Kidney capillary endothelial cell (primary cell): ENCODE data around the gene PON2.
"Not testable (repeated sequence)": the region's sequence is repeated elsewhere in the genome, so short reads cannot be mapped to it uniquely, and the experiment has no call there.

Experiments
- DNase-seq: peaks from one replicate; pipeline ENCODE4 v3.0.0-alpha.2; 2018; ENCODE audit warnings: low spot score

Gene PON2

DNA sequence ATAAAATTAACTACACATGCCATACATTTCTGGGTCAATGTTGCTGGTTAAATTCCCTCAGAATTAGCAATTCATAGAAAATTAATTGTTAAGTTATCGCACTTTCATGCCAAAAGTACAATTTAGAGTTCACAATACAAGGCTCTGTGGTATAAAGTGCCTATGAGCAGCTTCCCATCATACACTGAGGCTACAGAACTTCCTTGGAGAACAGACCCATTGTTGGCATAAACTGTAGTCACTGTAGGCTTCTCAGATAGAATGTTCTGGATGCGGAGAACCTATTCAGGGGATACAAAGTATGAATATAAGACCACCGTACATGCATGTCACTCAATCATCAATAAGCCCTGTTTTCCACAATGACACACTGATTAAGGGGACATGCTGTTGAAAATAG, 29.6 kb downstream of the PON2 start:
- DNase-seq = no peak

DNA sequence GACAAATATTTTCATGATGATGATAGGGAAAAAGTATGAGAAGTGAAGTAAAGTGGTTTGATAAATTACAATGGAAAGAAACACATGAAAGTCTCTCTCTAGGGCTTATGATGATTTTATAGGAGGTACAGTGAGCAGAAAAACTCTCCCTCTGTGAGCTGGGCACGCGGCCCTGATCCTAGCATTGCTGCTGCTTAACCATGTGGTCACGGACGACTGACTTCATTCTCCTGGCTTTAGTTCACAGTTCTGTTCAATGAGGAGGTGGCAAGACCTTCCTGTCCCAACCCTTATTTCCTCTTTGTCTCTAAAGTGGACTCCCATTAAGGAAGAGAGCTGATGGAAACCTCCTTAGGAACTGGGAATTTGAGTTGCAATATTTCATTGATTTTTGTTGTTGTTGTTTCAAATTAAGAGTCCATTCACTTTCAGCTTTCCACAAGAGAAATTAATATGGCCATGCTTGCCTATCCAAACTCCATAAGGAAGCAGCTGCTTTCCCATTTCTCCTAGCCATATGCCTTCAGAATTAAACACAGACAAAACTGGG, 30.4 kb downstream of the PON2 start:
- no peak for DNase-seq

DNA sequence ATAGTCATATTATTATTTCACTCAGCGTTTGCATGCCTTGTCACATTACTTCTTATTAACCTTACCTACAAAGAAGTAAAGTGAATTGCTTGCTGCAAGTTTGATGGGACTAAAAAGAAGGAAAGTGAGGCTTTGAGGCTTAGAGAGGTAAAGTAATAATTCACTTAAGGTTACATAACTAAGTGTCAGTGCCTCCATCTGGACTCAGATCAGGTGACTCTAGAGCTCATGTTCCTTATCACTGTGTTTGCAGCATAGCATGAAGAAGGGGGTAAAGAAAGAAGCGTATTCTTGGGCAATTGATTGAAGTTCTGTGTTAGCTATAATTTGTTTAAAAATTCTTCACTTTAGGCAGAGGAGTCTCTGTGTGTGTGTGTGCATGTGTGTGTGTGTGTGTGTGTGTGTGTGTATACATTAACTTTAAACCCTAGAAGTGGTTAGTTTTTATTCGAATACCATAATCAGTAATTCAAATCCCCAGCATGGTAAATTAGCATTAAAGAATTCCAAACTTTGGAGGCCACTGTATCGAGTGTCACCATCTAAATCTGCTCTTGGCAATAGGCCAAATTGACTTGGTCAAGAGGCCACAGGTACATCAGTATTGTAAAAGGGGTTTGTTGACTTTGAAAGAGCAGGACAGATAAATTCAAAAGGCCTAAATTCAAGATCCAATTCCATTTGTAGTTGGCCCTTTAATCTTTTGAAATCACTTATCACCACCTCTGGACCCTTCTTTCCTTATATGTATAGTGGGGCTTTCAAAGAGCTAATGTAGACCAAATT, 36.5 kb downstream of the PON2 start:
- DNase-seq = no peak

DNA sequence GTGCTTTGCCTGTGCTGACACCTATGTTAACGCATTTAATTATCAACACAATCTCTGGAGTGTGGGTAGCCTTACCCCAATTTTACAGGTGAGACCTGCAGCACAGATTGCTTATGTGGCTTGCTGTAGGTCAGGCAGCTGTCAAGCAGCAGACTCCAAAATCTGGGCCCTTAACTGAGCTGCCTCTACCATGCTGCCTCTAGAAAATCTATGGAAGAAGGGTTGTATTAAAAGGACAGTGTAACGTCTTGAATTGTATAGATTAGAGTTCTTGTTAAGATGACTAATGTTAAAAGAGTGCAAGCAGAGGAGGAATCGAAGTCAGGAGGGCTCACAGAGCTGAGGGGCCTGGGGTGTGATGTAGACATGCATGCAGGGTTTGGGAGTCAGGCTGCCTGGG, 37.4 kb downstream of the PON2 start:
- no peak for DNase-seq

DNA sequence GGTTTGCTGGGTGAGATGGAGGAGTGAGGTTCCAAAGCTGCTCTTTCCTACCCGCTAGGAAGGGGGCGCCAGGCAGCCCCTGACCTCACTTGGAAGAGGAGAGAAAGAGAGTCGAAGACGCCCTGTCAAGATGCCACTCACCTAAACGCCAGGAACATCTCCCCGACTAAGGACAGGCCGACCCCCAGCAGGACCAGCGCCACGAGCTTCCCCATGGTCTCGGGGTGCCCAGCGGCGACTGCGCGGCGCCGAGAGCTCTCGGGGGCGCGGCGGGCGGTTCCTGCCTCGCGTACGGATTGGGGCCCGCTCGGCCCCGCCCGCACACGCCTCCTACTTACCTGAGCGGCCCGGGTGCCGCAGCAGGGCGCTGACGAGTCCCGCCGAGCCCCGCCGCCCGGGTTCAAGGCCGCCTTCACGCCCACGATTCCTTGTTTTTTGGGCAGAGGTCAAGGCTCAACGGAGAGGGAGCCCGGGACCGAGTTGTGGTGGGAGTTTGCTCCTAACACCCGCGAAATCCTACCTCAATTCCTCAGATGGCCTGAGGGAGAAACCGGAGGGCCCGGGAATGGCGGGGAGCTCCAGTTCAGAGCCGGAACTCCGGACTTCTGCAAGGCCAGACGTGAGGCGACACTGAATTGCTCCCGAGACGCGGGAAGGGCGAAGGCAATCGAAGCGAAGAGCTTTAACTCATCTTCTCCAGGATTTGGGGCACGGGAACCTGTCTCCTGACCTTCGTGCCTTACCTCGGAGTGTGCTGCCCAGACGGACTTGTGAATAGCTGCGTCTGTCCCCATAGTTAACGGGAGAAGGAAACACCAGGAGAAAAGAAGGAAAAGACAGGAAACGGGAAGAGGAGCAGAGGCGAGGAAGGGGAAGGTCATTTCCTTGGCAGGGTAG, 38.4 kb downstream of the PON2 start, which contains the start of gene PON3:
Gene PON3 (minus strand): TSS at position 240 of the 897 bp plus-strand sequence. CDS start 25 bp downstream, at position 215.
- DNase-seq = no peak

DNA sequence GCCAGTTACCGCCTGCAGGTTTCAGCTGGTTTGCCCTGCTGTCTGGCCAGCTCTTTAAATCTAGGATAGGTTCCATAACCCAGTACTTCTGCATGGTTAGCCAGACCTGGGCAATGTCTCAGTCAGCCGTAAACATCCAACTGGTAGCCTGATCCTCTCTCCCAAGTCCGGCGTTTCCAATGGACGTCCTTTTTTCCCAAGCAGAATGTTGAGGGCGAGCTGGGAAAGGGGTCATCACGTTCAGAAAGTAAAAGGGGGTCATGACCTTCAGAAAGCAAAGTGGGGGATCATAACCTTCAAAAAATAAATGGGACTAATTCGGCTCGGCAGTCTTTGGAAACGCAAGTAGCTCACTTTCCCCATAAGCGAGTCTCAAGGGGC, 39.1 kb downstream of the PON2 start:
- no peak for DNase-seq

DNA sequence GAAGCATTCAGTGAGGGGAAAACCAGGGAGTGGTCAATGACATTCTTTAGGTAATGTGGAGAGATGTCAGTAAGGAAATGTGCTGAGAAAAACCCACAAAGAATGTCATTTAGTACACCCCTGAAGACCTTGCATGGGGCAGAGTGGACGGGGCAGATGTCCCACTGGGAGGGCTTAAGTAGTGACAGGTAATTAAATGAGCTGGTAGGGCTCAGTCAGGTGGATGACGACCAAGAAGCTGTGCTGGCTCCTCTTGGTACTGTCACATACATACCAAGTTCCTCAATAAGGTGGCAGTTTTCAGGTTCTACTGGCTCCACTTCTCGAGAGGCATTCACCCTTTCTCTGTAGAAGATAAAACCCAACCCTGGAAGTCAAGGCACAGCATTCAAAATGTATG, 40.5 kb downstream of the PON2 start:
- no peak for DNase-seq

DNA sequence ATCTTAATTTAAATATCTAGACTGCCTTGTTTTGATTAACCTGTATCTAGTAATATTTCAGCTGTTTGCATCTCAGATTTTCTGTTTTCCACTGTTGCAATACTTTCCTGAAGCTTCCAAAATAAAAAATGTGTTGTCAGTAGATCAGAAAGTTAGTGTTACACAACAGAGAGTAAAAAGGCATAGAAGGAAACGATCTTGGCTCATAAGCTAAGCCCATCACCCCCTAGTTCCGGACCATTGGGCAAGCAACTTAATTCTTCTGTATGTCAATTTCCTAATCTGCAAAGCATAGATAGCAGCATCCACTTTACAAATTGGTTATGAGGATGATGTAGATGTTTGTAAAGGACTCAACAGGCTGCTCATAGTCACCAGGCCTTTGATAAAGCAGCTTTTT, 43.1 kb downstream of the PON2 start:
- no peak for DNase-seq

DNA sequence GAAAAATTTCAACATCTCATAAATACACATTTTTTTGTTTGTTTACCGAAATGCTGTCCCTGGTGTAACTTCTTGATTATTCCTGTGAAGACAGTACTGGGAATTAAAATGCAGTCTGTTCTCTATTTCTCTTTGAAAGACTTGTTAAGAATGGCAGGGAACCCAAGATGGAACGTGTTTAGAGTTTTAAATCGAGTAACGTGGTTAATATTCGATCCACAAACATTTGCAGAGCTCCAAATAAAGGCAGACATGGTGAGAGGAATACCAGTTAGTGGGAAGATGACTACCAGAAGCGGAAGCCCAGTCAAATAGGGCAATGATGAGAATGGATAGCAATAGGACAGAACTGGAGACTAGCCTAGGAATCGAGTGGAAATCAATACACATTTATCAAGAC, 45.3 kb downstream of the PON2 start:
- no peak for DNase-seq

DNA sequence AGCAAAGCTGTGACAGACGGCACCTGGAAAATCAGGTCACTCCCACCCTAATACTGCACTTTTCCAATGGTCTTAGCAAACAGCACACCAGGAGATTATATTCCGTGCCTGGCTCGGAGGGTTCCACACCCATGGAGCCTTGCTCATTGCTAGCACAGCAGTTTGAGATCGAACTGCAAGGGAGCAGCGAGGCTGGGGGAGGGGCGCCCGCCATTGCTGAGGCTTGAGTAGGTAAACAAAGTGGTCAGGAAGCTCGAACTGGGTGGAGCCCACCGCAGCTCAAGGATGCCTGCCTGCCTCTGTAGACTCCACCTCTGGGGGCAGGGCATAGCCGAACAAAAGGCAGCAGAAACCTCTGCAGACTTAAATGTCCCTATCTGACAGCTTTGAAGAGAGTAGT, 55.4 kb downstream of the PON2 start:
- DNase-seq = not testable (repeated sequence)

DNA sequence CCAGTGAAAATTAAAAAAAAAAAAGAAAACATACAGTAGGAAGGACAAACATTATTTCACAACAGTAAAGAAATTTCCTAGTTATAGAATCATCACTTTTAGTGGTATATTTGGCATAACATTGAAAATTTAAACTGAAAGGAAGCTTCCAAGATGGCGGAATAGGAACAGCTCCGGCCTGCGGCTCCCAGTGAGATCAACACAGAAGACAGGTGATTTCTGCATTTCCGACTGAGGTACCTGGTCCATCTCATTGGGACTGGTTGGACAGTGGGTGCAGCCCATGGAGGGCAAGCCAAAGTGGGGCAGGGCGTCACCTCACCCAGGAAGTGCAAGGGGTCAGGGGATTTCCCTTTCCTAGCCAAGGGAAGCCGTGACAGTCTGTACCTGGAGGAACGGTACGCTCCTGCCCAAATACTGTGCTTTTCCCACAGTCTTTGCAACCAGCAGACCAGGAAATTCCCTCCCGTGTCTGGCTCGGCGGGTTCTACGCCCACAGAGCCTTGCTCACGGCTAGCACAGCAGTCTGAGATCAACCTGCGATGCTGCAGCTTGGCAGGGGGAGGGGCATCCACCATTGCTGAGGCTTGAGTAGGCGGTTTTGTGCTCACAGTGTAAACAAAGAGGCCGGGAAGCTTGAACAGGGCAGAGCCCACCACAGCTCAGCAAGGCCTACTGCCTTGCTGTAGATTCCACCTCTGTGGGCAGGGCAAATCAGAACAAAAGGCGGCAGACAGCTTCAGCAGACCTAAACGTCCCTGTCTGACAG, 58.0 kb downstream of the PON2 start:
- DNase-seq = no peak

DNA sequence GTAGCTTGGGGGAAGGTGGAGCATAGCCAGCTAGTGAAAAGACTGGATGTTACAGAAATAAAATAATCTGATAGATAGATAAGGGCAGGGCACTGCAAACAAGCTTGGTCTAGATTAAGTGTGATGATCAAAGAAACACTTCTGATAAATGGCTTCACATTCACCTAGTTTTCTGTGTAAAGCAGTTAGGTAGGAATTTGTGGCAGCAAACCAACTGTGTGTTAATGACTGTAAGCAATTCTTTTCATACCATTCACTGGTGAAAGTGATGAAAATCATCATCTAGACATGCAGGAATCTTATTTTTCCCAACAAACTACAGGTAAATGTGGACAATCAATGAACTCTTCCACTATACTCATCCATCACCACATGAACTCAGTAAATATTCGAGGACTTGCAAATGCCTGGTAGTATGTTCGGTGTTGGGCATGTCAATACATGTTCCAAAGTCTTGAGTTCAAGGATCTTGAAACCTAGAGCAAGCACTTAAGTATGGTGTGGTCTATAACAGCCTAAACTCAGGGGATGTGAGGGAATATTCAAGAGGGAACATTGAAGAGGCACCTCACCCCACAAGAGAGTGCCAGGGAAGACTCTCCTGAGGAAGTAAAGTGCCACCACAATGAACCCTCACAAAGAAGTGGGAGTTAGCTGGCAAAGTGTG, 59.1 kb downstream of the PON2 start:
- DNase-seq = no peak

DNA sequence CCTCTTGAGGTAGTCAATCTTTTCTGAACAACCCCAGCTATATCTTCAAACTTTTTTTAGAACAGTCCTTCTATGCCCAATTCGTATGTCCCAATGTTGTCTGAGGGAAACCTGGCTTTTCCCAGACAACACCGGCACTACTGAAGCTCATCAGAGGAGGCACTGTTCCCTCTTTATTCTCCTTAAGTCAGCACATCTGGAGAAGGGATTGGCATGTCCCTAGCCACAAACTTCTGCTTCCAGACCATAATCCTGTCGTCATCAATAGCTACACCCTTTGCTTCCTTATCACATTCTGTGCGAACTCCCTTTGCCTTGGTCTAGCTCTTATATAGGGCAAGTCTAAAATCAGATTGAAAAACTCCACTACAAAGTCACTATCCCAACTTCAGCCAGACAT, 61.5 kb downstream of the PON2 start:
- no peak for DNase-seq

DNA sequence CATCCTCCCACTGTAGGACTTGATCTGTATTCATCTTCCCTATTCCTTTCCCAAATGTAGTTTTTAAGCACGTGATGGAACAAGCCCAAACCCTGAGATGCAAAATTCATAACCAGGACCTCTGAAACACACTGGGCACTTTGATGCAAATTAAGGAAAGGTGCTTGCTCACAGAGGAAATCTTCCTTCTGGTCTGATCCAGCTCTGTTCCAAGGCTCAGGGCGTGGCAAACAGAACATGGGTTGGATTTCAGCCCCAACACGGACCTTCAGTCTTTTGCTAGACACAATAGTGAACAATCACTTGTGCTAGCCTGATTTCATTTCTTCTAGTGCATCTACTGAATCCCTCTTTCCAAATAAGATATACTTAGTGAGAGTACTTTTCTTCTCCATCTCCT, 66.6 kb downstream of the PON2 start:
- no peak for DNase-seq

DNA sequence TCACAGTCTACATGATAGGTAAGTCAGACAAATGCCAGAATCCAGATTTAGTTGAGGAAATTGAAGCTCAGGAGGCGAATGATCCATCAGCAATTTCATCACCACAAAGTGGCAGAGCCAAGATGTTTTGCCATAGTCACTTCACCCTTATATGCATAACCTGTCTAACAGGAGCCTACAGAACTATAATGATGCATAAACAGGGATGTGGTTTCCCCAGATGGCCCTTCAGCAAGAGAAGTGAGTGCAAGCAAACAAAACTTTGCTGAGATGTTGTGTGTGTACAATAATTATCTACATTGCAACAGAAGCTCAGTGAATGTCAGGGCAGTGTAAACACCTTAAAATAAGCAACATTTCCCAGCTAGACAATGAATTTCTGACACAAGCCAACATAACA, 67.2 kb downstream of the PON2 start:
- no peak for DNase-seq

DNA sequence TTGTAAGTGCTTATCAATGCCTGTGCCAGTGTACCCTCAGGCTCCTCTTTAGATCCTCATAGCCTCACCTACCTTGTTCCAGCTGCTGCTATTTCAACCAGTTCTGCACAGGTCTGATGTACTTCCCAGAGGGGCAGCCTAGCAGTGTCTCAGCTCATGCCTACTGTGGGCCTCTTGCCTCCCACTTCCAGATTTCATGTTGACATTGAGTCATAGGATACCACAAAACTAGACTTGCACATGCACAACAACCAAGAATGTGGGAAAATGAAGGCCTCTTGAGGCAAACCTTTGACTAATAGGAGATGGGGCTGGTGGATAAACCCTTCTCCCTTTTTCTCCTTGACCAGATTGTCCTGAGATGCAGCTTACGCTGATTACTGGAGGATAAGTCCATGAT, 69.7 kb downstream of the PON2 start:
- no peak for DNase-seq

DNA sequence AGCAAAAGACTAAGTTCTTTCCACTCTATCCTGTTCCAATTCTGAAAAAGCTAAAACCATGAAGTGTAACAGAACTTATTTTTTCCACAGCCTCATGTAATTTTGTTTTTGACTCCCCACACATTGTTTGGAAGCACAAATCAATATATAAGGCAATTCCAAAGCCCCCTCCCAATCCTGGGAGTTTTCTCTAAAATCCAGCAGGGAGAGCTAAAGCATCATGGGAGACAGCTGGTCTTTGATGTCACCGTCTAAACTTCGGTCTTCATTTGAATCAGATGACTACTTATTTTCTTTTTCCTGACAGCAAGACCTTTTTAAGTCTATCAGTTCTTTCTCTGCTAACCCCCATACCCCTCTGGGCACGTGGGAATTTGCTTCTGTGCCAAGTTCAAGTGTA, 77.2 kb downstream of the PON2 start:
- DNase-seq = no peak
